RWPE1 (cell line): ENCODE results near the gene DMD.

Experiments
- CTCF ChIA-PET: fragments of 350-600 bp; sonication (Branson Sonifier 250); formaldehyde crosslinking; extraction: SDS; loops from one replicate; lab custom pipeline; 2021; lab: Yijun Ruan, JAX
- POLR2A ChIA-PET: fragments of 400-600 bp; formaldehyde crosslinking; extraction: SDS; loops from one replicate; lab custom pipeline; 2020; ENCODE audit warnings: antibody characterized with exemption; ENCODE audit not compliant: low non-redundant PET; lab: Yijun Ruan, JAX
- DNase-seq: peaks from one replicate; pipeline ENCODE4 v3.0.0; 2012; ENCODE audit warnings: low spot score
- H3K27ac ChIP-seq: fragments of 450-650 bp; 2 replicates; pipeline ENCODE4 v1.5.1; 2017
- CTCF ChIP-seq: fragments of 450-650 bp; conservative IDR thresholded peaks from 2 replicates; pipeline ENCODE4 v1.5.1; 2017; ENCODE audit warnings: low read depth, mild to moderate bottlenecking

The DMD gene

DNA sequence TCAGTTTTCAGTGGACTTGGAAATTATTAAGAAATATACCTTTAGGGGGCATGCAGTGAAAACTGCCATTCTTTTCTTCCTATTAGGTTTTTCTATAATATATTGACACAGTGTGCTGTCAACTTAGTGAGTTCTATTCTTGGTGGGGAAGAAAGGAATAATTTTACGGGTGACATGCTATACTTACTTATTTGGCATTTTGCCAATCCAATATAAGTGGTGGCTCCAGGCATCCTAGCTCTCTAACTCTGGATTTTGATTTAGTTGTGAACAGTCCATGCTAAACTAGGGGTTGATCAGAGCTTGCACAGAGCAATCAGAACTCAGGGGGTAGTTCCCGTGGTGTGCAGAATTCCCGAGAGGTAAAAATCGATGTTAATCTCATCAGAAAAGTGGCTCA lies 1861.8 kb downstream of the DMD start:
- ChIA-PET POLR2A (no interaction called here), CTCF (no interaction called here)
- no peak overlapping the region for H3K27ac ChIP-seq
- DNase-seq: no peak
- TF ChIP-seq CTCF: no peak

DNA sequence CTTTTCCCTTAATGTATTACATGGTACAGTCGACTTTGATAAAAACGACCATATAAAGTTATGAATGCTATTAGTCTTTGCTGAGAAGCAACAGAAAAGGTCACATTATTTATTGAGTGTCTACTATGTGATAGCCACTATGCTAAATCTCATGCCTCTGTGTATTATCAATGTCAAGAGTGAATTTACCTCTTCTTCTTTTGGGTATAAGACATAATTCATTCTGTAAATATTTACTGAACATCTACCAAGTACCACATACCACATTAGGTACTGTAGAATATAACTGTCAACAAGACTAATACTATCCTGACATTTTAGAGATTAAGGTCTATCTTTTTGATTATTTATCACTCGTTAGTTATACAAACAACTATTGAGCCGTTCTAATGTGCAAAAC lies 1870.8 kb downstream of the DMD start:
- POLR2A ChIA-PET: no interaction called here
- CTCF ChIA-PET: interaction anchor here (0.8 kb wide), 1 partner anchor 317 kb away, joined by 3 read pairs; no protein-coding TSS in a partner anchor
- no peak for DNase-seq
- no peak overlapping the region for H3K27ac ChIP-seq
- TF ChIP-seq CTCF: no peak

DNA sequence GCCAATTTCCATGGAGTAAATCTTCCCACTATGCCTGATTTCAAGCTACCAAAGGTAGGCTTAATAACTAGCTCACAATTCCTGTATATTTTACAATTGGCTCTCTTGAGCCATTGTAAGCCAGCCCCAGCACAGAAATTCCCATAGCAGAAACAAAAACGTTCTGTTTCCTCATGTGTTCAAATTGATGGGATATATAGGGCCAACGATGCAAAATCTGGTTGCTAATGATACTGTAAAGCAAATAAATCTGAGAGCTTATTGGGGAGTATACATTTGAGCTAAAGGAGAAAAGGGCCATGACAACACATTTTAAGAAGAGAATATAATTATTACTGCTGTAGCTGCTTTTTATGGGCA lies 1872.4 kb downstream of the DMD start:
- no peak for DNase-seq
- ChIA-PET POLR2A (no interaction called here), CTCF (no interaction called here)
- TF ChIP-seq CTCF: no peak
- H3K27ac ChIP-seq: no peak overlapping the region

DNA sequence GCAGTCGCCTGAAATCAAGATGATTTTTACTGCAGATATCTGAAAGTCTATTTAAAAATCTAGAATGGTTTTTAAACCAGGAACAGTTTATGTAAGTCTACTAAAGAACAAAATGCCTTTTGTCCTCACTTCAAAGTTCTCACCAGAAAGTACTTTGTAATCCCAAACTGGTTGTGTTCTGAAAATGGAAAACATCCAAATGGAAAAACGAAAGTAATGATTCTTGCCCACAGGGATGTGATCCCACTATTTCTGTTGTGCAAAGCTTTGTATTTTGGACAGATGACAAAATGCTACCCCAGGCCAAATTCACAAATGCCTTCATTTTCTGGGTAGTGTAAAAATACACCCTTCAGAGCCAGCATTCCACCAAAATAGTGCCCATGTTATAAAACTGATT lies 1874.0 kb downstream of the DMD start:
- DNase-seq: no peak
- ChIA-PET CTCF (no interaction called here), POLR2A (no interaction called here)
- TF ChIP-seq CTCF: no peak
- H3K27ac ChIP-seq: no peak overlapping the region

- no peak for DNase-seq
- ChIA-PET POLR2A (no interaction called here), CTCF (no interaction called here)
- H3K27ac ChIP-seq: no peak overlapping the region
- TF ChIP-seq CTCF: no peak
Measured at GRCh38 chrX:31336419-31336818, 1874.9 kb downstream of the DMD start.

GRCh38 chrX:31334997-31335396 lies 1876.4 kb downstream of the DMD start:
- TF ChIP-seq CTCF: no peak
- H3K27ac ChIP-seq: no peak overlapping the region
- no peak for DNase-seq
- CTCF ChIA-PET: no interaction called here
- POLR2A ChIA-PET: no interaction called here
